Measurements from ENCODE around the gene RBBP5. TPM values are rescaled to one million over a fixed set of nuclear protein-coding genes. Genes with fewer than 3 reads are reported as not detected.

RBBP5 gene
- total RNA-seq, 4 donors from 2014 or later = 4.9 to 33.7 (median 24.7) TPM

GRCh38 chr1:205062895-205063294 is 58.9 kb downstream of the RBBP5 start:
- intact Hi-C loops (cut with DNase I; ENCODE audit: low total_unique reads) = no loop called here
- no peak for DNase-seq
- TF ChIP-seq POLR2A (IDR thresholded peaks at IDR 0.05) = no peak
- TF ChIP-seq, protein P1, sequence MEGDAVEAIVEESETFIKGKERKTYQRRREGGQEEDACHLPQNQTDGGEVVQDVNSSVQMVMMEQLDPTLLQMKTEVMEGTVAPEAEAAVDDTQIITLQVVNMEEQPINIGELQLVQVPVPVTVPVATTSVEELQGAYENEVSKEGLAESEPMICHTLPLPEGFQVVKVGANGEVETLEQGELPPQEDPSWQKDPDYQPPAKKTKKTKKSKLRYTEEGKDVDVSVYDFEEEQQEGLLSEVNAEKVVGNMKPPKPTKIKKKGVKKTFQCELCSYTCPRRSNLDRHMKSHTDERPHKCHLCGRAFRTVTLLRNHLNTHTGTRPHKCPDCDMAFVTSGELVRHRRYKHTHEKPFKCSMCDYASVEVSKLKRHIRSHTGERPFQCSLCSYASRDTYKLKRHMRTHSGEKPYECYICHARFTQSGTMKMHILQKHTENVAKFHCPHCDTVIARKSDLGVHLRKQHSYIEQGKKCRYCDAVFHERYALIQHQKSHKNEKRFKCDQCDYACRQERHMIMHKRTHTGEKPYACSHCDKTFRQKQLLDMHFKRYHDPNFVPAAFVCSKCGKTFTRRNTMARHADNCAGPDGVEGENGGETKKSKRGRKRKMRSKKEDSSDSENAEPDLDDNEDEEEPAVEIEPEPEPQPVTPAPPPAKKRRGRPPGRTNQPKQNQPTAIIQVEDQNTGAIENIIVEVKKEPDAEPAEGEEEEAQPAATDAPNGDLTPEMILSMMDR (IDR thresholded peaks at IDR 0.05) = no peak
- H3K27me3 ChIP-seq = no peaks in the 10 kb centered on the region
- H3K4me1 ChIP-seq = no peaks in the 10 kb centered on the region
- no peak overlapping the region for H3K27ac ChIP-seq
- H3K9me3 ChIP-seq = no peaks in the 10 kb centered on the region
- no peaks in the 10 kb centered on the region for H3K36me3 ChIP-seq
- H3K4me3 ChIP-seq = no peak overlapping the region

DNA sequence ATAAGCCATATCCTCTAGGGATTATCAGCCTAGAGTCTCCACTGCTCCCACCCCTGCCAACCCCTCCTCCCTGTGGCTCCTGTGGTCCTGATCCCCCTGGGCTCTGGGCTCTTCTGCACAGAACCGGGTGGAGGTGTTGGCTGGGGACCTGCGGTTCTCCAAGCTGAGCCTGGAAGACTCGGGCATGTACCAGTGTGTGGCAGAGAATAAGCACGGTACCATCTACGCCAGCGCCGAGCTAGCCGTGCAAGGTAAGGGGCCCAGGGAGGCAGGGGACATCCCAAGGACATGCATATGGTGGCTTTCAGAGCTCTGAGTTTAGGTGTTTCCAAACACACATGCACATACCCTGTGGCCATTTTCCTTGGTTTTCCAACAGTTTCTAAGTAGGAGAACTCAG is 59.5 kb downstream of the RBBP5 start:
- DNase-seq = no peak

DNA sequence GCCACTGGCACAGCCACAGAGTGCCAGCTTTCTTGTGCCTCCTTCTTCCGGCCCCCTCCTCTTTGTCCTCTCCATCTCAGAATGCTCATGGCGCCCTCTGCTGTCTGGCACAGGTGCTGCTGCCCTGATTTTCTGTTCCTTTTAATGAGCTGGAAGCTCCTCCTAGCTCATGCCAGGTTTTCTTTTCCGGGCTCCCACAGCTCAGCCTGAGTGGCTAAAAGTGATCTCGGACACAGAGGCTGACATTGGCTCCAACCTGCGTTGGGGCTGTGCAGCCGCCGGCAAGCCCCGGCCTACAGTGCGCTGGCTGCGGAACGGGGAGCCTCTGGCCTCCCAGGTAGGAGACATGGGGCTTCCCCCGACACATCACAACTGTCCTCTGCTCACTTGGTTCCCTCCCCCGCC is 60.1 kb downstream of the RBBP5 start:
- no peak overlapping the region for H3K4me3 ChIP-seq
- peak; percentile 61 to 71 for DNase-seq
- no peaks in the 10 kb centered on the region for H3K36me3 ChIP-seq
- intact Hi-C loops (cut with DNase I; ENCODE audit: low total_unique reads) = no loop called here
- TF ChIP-seq, protein P1 (IDR thresholded peaks at IDR 0.05) = peak; percentile 74 to 84 (median 78)
- no peak for TF ChIP-seq POLR2A (IDR thresholded peaks at IDR 0.05)
- H3K27ac ChIP-seq = no peak overlapping the region
- no peaks in the 10 kb centered on the region for H3K4me1 ChIP-seq
- no peaks in the 10 kb centered on the region for H3K27me3 ChIP-seq
- H3K9me3 ChIP-seq = no peaks in the 10 kb centered on the region

More for the DNA sequence above, 59.5 kb downstream of the RBBP5 start:
- Histone ChIP-seq H3K9me3 (no peaks in the 10 kb centered on the region), H3K36me3 (no peaks in the 10 kb centered on the region), H3K4me3 (no peak overlapping the region), H3K27me3 (no peaks in the 10 kb centered on the region), H3K27ac (no peak overlapping the region), H3K4me1 (no peaks in the 10 kb centered on the region)
- TF ChIP-seq, protein P1 (IDR thresholded peaks at IDR 0.05) = no peak
- no peak for TF ChIP-seq POLR2A (IDR thresholded peaks at IDR 0.05)
- intact Hi-C loops (cut with DNase I; ENCODE audit: low total_unique reads) = no loop called here

GRCh38 chr1:205061227-205061626 is 60.6 kb downstream of the RBBP5 start:
- DNase-seq = no peak
- Histone ChIP-seq H3K4me3 (no peak overlapping the region), H3K9me3 (no peaks in the 10 kb centered on the region), H3K4me1 (no peaks in the 10 kb centered on the region), H3K27ac (no peak overlapping the region), H3K27me3 (no peaks in the 10 kb centered on the region), H3K36me3 (no peaks in the 10 kb centered on the region)
- TF ChIP-seq, protein P1 (IDR thresholded peaks at IDR 0.05) = no peak
- no peak for TF ChIP-seq POLR2A (IDR thresholded peaks at IDR 0.05)
- intact Hi-C loops (cut with DNase I; ENCODE audit: low total_unique reads) = no loop called here

GRCh38 chr1:205060746-205061145 is 61.0 kb downstream of the RBBP5 start:
- intact Hi-C loops (cut with DNase I; ENCODE audit: low total_unique reads) = no loop called here
- TF ChIP-seq, protein P1 (IDR thresholded peaks at IDR 0.05) = no peak
- no peak for TF ChIP-seq POLR2A (IDR thresholded peaks at IDR 0.05)
- DNase-seq = no peak
- Histone ChIP-seq H3K27ac (no peak overlapping the region), H3K36me3 (no peaks in the 10 kb centered on the region), H3K4me1 (no peaks in the 10 kb centered on the region), H3K9me3 (no peaks in the 10 kb centered on the region), H3K4me3 (no peak overlapping the region), H3K27me3 (no peaks in the 10 kb centered on the region)

All from uterus (tissue), 4 donors.